Endodermal cell (in vitro differentiated cells): ENCODE data around the gene SYNPO2. TPM values are rescaled to one million over a fixed set of nuclear protein-coding genes. Genes with fewer than 3 reads are reported as not detected.

Source experiments
- DNase-seq: peaks from one replicate; pipeline ENCODE4 v3.0.0-alpha.2; 2017
- H3K27ac ChIP-seq: 2 replicates; pipeline ENCODE4 v1.5.1; 2013; ENCODE audit warnings: mild to moderate bottlenecking, low read depth, low read length, moderate library complexity
- H3K27me3 ChIP-seq: 2 replicates; pipeline ENCODE4 v1.6.1; 2013; ENCODE audit warnings: mild to moderate bottlenecking, low read length, moderate library complexity; ENCODE audit not compliant: insufficient read depth, control insufficient read depth, poor library complexity, severe bottlenecking
- H3K36me3 ChIP-seq: 2 replicates; pipeline ENCODE4 v1.7.0; 2013; ENCODE audit warnings: mild to moderate bottlenecking, low read length, moderate library complexity; ENCODE audit not compliant: control insufficient read depth, insufficient read depth
- H3K4me1 ChIP-seq: one replicate; pipeline ENCODE4 v1.7.0; 2013; ENCODE audit warnings: low read length; ENCODE audit not compliant: control insufficient read depth, insufficient read depth
- H3K4me3 ChIP-seq: 2 replicates; pipeline ENCODE4 v1.5.1; 2013; ENCODE audit warnings: mild to moderate bottlenecking, low read length, moderate library complexity
- H3K9ac ChIP-seq: 2 replicates; pipeline ENCODE4 v1.6.1; 2013; ENCODE audit warnings: mild to moderate bottlenecking, low read length, moderate library complexity; ENCODE audit not compliant: poor library complexity, severe bottlenecking; ENCODE audit errors: extremely low read depth
- H3K9me3 ChIP-seq: 2 replicates; pipeline ENCODE4 v1.6.1; 2013; ENCODE audit warnings: mild to moderate bottlenecking, low read length, moderate library complexity; ENCODE audit not compliant: control insufficient read depth
- H3K27ac Mint-ChIP-seq: 2 replicates; pipeline ENCODE4 v1.8.0; 2020; ENCODE audit warnings: mixed read lengths
- H3K27me3 Mint-ChIP-seq: 2 replicates; pipeline ENCODE4 v1.8.0; 2021; ENCODE audit warnings: mild to moderate bottlenecking, mixed read lengths; ENCODE audit not compliant: insufficient read depth
- H3K36me3 Mint-ChIP-seq: 2 replicates; pipeline ENCODE4 v1.8.0; 2020; ENCODE audit warnings: low read depth, mixed read lengths
- H3K4me1 Mint-ChIP-seq: 2 replicates; pipeline ENCODE4 v1.8.0; 2020; ENCODE audit warnings: mixed read lengths
- H3K4me3 Mint-ChIP-seq: 2 replicates; pipeline ENCODE4 v1.8.0; 2020; ENCODE audit warnings: mild to moderate bottlenecking, moderate library complexity, mixed read lengths
- H3K9me3 Mint-ChIP-seq: 2 replicates; pipeline ENCODE4 v1.8.0; 2020; ENCODE audit warnings: mild to moderate bottlenecking, mixed read lengths
- CTCF ChIP-seq: fragments of 200-600 bp; sonication (generic); conservative IDR thresholded peaks from 2 replicates; pipeline ENCODE4 v1.5.0; 2021; ENCODE audit warnings: antibody characterized with exemption, mild to moderate bottlenecking
- WGBS, 2 experiments: methylation state at CpG; one replicate each; pipeline versions ENCODE4 v1.1.5 to v1.1.7; 2013; ENCODE audit warnings: missing lambda C conversion rate in 2 of 2, mixed read lengths in 1 of 2; ENCODE audit not compliant: insufficient coverage in 1 of 2, insufficient read length in 1 of 2; 5-methylcytosine and 5-hydroxymethylcytosine counted together
- total RNA-seq, 2 donors: library from RNA; stranded (reverse); fragmentation: NEBNext Ultra II Directional in 1 of 2; extraction: Animal tissue kit (Norgen Biotek cat#: 25700) in 1 of 2; gene quantifications; 2 replicates in 1 of 2; 3 replicates in 1 of 2; pipeline ENCODE4 v1.2.1, GENCODE V29; 2021

The SYNPO2 gene
- total RNA-seq, 2 donors from 2014 or later = 0.09 to 0.37 TPM

GRCh38 chr4:118964891-118965411, 76.3 kb downstream of the SYNPO2 start:
- TF ChIP-seq CTCF = no peak
- no peak overlapping the region for H3K9ac ChIP-seq
- H3K27me3 ChIP-seq = no peaks in the 10 kb centered on the region
- Mint-ChIP-seq H3K27me3 (no peaks in the 10 kb centered on the region), H3K4me3 (no peak overlapping the region), H3K36me3 (no peaks in the 10 kb centered on the region), H3K9me3 (no peaks in the 10 kb centered on the region), H3K4me1 (peaks cover 13% of the 10 kb centered on the region), H3K27ac (no peak overlapping the region)
- no peaks in the 10 kb centered on the region for H3K36me3 ChIP-seq
- no peaks in the 10 kb centered on the region for H3K4me1 ChIP-seq
- 91 to 93% methylated on average over 3 of the region's 3 CpGs for WGBS, 2 experiments
- H3K9me3 ChIP-seq = no peaks in the 10 kb centered on the region
- no peak for DNase-seq
- H3K4me3 ChIP-seq = no peak overlapping the region
- H3K27ac ChIP-seq = no peak overlapping the region

- Mint-ChIP-seq H3K27me3 (no peaks in the 10 kb centered on the region), H3K36me3 (no peaks in the 10 kb centered on the region), H3K27ac (peak overlapping the region; percentile 35), H3K9me3 (no peaks in the 10 kb centered on the region), H3K4me3 (no peak overlapping the region), H3K4me1 (peaks cover 13% of the 10 kb centered on the region)
- DNase-seq = no peak
- no peaks in the 10 kb centered on the region for H3K36me3 ChIP-seq
- H3K4me3 ChIP-seq = no peak overlapping the region
- no peaks in the 10 kb centered on the region for H3K27me3 ChIP-seq
- no peak overlapping the region for H3K9ac ChIP-seq
- TF ChIP-seq CTCF = no peak
- no peak overlapping the region for H3K27ac ChIP-seq
- no peaks in the 10 kb centered on the region for H3K4me1 ChIP-seq
- 76 to 88% methylated on average over 1 to 2 of the region's 2 CpGs for WGBS, 2 experiments
- H3K9me3 ChIP-seq = no peaks in the 10 kb centered on the region
These were observed 78.7 kb downstream of the SYNPO2 start for GRCh38 chr4:118967393-118967792.

GRCh38 chr4:118968005-118968404, 79.4 kb downstream of the SYNPO2 start:
- no peaks in the 10 kb centered on the region for H3K27me3 Mint-ChIP-seq
- no peaks in the 10 kb centered on the region for H3K4me1 ChIP-seq

More at GRCh38 chr4:118968005-118968404, 79.4 kb downstream of the SYNPO2 start:
- no peaks in the 10 kb centered on the region for H3K36me3 Mint-ChIP-seq
- H3K27ac Mint-ChIP-seq = no peak overlapping the region
- Histone ChIP-seq H3K9ac (no peak overlapping the region), H3K36me3 (no peaks in the 10 kb centered on the region), H3K27ac (peak overlapping the region; percentile 32), H3K9me3 (no peaks in the 10 kb centered on the region), H3K4me3 (no peak overlapping the region), H3K27me3 (no peaks in the 10 kb centered on the region)
- TF ChIP-seq CTCF = no peak
- H3K4me3 Mint-ChIP-seq = no peak overlapping the region
- DNase-seq = peak; percentile 79
- no peaks in the 10 kb centered on the region for H3K9me3 Mint-ChIP-seq
- WGBS, 2 experiments = 63% methylated on average over 1 of the region's 1 CpG; no CpG with 5 or more reads in 1 of the 2 experiments
- H3K4me1 Mint-ChIP-seq = peaks cover 13% of the 10 kb centered on the region
